ACHN (cell line): ENCODE data around the gene ADCY1.

ENCODE experiments used
- DNase-seq: peaks from one replicate; pipeline ENCODE4 v3.0.0-alpha.2; 2015
- in situ Hi-C: cut with HindIII; loops from 2 replicates; pipeline ENCODE4 v1.10.0; 2017; ENCODE audit warnings: low sequenced_read_pairs, low pct_ligation_motif_present, low pct_unique_long_range_greater_than_20kb

The ADCY1 gene

GRCh38 chr7:45645141-45645969 lies 71.2 kb downstream of the ADCY1 start:
- in situ Hi-C loops: no loop called here
- DNase-seq: no peak

- in situ Hi-C loops: no loop called here
- DNase-seq: no peak
Observed at GRCh38 chr7:45646207-45646821, 72.1 kb downstream of the ADCY1 start.

- in situ Hi-C loops: no loop called here
- DNase-seq: no peak
Observed at GRCh38 chr7:45646996-45647825, 73.0 kb downstream of the ADCY1 start.

- in situ Hi-C loops: no loop called here
- DNase-seq: no peak
Observed at GRCh38 chr7:45647967-45648670, 74.0 kb downstream of the ADCY1 start.

GRCh38 chr7:45648671-45648995 lies 74.5 kb downstream of the ADCY1 start:
- in situ Hi-C loops: no loop called here
- no peak for DNase-seq

GRCh38 chr7:45649560-45650346 lies 75.6 kb downstream of the ADCY1 start:
- no peak for DNase-seq
- in situ Hi-C loops: no loop called here

GRCh38 chr7:45650404-45651394 lies 76.5 kb downstream of the ADCY1 start:
- in situ Hi-C loops: no loop called here
- DNase-seq: no peak

- DNase-seq: no peak
- in situ Hi-C loops: no loop called here
Observed at GRCh38 chr7:45651540-45651939, 77.4 kb downstream of the ADCY1 start.

- in situ Hi-C loops: no loop called here
- no peak for DNase-seq
Observed at GRCh38 chr7:45652630-45653029, 78.5 kb downstream of the ADCY1 start.

GRCh38 chr7:45653209-45653907 lies 79.2 kb downstream of the ADCY1 start:
- in situ Hi-C loops: no loop called here
- no peak for DNase-seq

- in situ Hi-C loops: no loop called here
- no peak for DNase-seq
Observed at GRCh38 chr7:45654341-45654740, 80.2 kb downstream of the ADCY1 start.

- in situ Hi-C loops: no loop called here
- DNase-seq: no peak
Observed at GRCh38 chr7:45655539-45655938, 81.4 kb downstream of the ADCY1 start.

GRCh38 chr7:45656431-45656830 lies 82.3 kb downstream of the ADCY1 start:
- in situ Hi-C loops: no loop called here
- DNase-seq: no peak

GRCh38 chr7:45657136-45657889 lies 83.1 kb downstream of the ADCY1 start:
- DNase-seq: no peak
- in situ Hi-C loops: no loop called here

- in situ Hi-C loops: no loop called here
- no peak for DNase-seq
Observed at GRCh38 chr7:45657890-45658715, 83.9 kb downstream of the ADCY1 start.
